GM18909 (cell line): ENCODE data around the gene CGA.
"Not testable (repeated sequence)": the region's sequence is repeated elsewhere in the genome, so short reads cannot be mapped to it uniquely, and the experiment has no call there.

Experiments used
- ATAC-seq: cut with Tn5 transposase; IDR thresholded peaks from one replicate; pipeline ENCODE4 v1.9.1; 2021; ENCODE audit warnings: mild to moderate bottlenecking; ENCODE audit not compliant: unreplicated experiment, poor library complexity

CGA gene

DNA sequence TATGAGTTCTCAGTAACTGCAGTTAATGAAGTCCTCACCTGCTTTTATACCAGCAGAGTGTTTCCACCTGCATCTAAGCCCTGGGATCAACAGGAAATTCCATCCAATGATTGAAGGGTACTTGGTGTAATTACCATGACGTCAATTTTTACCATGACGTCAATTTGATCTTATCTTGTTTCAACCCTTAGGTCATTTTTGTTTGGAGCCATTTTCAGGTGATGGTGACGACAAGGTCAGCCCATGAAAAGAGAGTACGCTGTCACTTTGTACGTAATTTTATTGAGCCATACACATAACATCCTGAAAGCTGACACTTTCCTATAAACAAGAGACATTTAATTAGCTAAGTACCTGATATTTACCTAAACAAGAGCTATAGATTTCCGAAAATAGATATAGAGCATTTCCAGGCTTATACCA lies at the start of gene CGA:
Gene CGA, minus strand, starts transcription at position 20 of the 423 bp plus-strand sequence. CDS start 6,906 bp downstream, outside the sequence.
- ATAC-seq = no peak

- ATAC-seq = not testable (repeated sequence)
Measured at GRCh38 chr6:87139927-87140326, 45.0 kb upstream of the CGA start.

- no peak for ATAC-seq
Measured at GRCh38 chr6:87139236-87139635, 44.3 kb upstream of the CGA start.

DNA sequence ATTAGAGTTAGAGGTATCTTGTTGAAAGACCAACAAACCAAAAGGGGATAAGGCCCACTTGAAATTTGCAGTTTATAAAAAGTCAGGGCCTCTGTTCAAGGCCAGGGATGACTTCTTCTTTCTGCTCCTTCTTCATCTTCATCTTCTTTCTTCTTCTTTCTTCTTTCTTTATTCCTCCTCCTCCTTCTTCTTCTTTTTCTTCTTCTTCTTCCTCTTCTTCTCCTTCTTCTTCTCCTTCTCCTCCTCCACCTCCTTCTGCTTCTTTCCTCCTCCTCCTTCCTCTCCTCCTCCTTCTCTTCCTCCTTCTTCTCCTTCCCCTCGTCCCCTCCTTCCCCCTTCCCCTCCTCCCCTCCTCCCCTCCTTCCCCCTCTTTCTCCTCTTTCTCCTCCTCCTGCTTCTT lies 42.1 kb upstream of the CGA start:
- no peak for ATAC-seq

GRCh38 chr6:87127737-87128136 lies 32.8 kb upstream of the CGA start:
- no peak for ATAC-seq

DNA sequence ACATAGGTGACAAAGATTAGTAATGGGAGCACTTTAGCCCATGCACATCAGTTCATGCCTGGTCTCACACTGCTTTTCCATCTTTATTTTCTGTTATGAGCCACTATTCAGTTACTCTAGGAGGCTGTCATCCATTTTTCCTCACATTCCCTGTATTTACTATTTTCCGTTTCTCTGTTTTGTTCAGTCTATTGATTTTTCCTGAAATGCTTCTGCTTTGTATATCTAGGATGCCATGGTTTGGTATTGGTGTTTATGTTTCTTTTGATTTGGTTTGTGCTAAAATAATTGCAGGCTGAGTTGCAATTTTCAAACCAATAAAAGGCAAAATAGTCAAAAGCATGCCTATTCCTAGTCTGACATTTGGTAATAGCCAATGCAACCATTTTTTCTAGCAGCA lies 31.6 kb upstream of the CGA start:
- ATAC-seq = no peak

DNA sequence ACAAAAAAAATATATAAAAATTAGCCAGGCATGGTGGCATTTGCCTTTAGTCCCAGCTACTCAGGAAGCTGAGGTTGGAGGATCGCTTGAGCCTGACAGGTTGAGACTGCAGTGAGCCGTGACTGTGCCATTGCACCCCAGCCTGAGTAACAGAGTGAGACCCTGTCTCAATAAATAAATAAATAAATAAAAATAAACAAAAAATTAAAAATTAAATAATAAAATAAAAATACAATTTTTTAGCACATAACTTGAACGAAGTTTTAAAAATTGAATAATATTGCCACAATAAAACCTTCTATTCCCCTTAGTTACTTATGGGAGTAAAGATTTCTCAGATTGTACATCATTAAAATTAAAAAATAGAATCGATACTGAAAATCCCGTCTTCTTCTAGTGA lies 29.2 kb upstream of the CGA start:
- no peak for ATAC-seq

DNA sequence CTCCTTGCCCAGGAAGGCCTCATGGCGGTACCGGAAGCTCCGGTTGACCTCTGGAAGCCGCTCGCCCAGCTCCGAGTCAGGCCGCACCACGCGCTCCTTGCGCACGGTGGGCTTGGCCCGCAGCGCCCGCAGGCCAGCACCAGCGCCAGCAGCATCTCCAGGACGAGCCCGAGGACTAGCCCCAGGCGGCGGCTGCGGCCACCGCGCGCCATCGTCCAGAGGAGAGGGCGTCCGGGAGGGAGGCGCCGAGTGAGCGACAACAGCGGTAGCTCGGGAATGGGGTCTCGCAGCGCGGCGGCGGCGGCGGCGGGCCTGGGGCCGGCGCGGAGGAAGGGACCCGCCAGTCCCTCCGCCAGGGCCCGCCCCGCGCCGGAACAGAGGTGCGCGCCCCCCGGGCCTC lies 27.6 kb upstream of the CGA start:
- ATAC-seq = no peak

GRCh38 chr6:87118054-87118453 lies 23.1 kb upstream of the CGA start:
- no peak for ATAC-seq

DNA sequence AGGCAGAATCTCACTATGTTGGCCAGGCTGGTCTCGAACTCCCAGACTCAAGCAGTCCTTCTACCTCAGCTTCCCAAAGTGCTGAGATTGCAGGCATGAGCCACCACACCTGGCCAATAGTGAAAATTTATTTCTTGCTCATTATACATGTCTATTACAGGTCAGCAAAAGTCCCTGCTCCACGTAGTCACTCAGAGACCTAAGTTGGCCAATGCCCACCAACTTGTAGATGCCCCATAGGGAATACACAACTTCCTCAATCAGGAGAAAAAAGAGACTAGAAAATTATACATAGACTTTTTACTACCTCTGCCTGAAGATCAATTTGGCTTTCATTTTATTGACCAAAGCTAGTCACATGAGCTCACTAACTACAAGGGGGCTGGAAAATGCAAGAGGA lies 22.0 kb upstream of the CGA start:
- no peak for ATAC-seq

- peak; percentile 94 for ATAC-seq
Measured at GRCh38 chr6:87115402-87116135, 20.7 kb upstream of the CGA start.

GRCh38 chr6:87110636-87111035 lies 15.7 kb upstream of the CGA start:
- no peak for ATAC-seq

DNA sequence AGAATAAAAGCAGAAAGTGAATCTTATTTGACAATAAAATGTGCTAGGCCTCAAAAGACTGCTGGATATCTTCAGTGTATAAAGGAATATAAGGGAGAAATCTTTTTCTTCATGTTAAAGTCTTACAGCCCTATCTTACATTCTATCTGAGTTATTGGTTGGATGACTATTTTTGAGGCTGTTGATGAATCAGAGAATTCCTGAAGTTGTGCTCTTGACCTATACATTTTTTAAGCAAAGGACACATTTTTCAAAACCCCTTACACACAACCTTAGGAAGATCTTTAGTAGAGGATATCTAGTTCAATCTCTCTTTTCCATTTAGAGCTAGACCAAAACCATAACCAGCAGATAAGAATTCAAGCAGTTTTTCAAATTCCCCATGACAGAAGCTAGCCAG lies 10.9 kb upstream of the CGA start:
- no peak for ATAC-seq

DNA sequence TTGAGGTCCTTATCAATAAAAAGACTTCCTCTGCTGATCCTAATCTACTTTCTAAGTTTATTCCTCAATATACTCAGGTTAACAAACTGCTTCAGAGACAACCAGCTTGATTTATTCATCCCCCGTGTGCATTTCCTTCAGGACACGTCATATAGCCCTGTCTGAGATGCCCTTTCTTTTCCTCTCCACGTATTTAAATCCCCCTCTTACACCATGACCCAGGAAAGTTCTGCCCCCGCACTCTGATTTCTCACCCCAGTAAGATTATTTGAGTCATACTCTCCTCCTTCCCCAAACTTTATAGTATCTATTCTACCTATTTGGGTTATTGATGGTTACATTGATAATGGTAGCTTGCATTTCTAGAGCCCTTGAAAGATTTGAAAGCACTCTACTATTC lies 9.8 kb upstream of the CGA start:
- ATAC-seq = no peak

GRCh38 chr6:87103977-87104601 lies 9.2 kb upstream of the CGA start:
- no peak for ATAC-seq

DNA sequence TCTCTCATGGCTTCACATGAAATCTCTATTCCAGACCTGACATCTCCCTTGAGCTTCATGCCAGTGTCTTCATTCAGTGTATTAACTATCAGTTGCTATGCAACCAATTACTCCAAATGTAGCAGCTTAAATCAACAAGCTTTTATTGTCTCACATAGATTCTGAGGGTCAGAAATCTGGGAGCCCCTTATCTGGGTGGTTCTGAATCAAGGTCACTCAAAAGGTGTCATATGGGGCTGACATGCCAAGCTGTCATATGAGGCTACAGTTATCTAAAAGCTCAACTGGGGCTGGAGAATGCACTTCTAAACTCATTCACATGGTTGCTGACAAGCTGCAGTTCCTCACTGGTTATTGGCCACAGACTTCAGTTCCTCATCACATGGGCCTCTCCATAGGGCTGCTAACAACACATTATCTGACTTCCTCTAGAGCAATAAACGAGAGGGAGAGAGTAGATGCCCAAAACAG lies 7.3 kb upstream of the CGA start:
- no peak for ATAC-seq

- ATAC-seq = no peak
Measured at GRCh38 chr6:87101067-87101466, 6.2 kb upstream of the CGA start.

DNA sequence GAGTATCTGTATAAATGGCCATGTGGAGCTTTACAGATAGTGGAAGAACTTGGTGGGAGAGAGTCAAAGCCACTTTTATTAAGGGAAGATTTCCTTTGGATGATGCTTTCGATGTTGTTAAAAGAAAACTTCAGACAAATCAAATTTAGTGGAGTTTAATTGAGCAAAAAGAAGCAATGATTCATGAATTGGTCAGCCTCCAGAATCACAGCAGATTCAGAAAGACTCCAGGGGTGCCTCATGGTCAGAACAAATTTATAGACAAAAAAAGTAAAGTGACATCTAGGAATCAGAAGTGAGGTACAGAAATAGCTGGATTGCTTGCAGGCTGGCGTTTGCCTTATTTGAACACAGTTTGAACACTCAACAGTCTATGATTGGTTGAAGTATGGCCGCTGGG lies 5.3 kb upstream of the CGA start:
- no peak for ATAC-seq

GRCh38 chr6:87099472-87099871 lies 4.6 kb upstream of the CGA start:
- peak; percentile 92 for ATAC-seq

DNA sequence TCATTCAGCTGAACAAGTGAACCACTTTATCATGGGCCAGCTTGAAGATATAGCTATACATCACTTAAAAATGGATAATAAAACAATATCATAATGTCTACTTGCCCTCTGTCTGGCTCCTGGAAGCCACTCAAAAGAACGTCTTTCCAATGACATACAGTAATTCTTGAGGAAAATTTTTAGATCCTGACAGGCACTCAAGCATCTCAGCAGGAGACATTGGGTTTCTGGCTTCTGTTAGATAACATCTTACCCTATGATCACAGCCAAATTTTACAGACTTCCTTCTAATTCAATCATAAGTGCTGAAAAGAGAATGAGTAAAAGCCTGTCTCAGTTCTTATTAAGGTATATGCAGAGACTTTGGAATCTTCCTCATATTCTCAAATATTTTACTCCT lies 330 bp downstream of the CGA start:
- no peak for ATAC-seq

GRCh38 chr6:87093651-87094050 lies 1.3 kb downstream of the CGA start:
- ATAC-seq = no peak

- no peak for ATAC-seq
Measured at GRCh38 chr6:87093199-87093598, 1.7 kb downstream of the CGA start.
